ENCODE data around the gene ZBTB7B. TPM values are rescaled to one million over a fixed set of nuclear protein-coding genes. Genes with fewer than 3 reads are reported as not detected.
A peak's percentile ranks its signal among the peaks of the same experiment; 100 is the strongest.

ZBTB7B gene
- total RNA-seq, 1 donor = 15.5 TPM

GRCh38 chr1:155009742-155010141, 7.1 kb downstream of the ZBTB7B start:
- DNase-seq (ENCODE audit: low read depth) = no peak
- H3K4me3 ChIP-seq (ENCODE audit: low read depth, low read length) = no peak overlapping the region
- TF ChIP-seq CTCF (IDR thresholded peaks at IDR 0.05; ENCODE audit: insufficient read depth, low read depth, low read length) = no peak

GRCh38 chr1:155010211-155010918, 7.8 kb downstream of the ZBTB7B start:
- no peak for DNase-seq (ENCODE audit: low read depth)
- H3K4me3 ChIP-seq (ENCODE audit: low read depth, low read length) = no peak overlapping the region
- no peak for TF ChIP-seq CTCF (IDR thresholded peaks at IDR 0.05; ENCODE audit: insufficient read depth, low read depth, low read length)

GRCh38 chr1:155011004-155011416, 8.4 kb downstream of the ZBTB7B start:
- TF ChIP-seq CTCF (IDR thresholded peaks at IDR 0.05; ENCODE audit: insufficient read depth, low read depth, low read length) = no peak
- DNase-seq (ENCODE audit: low read depth) = no peak
- H3K4me3 ChIP-seq (ENCODE audit: low read depth, low read length) = no peak overlapping the region

- DNase-seq (ENCODE audit: low read depth) = no peak
- no peak for TF ChIP-seq CTCF (IDR thresholded peaks at IDR 0.05; ENCODE audit: insufficient read depth, low read depth, low read length)
These were observed 8.9 kb downstream of the ZBTB7B start for GRCh38 chr1:155011437-155012025.

GRCh38 chr1:155012026-155012546, 9.5 kb downstream of the ZBTB7B start:
- peak; percentile 86 for DNase-seq (ENCODE audit: low read depth)
- no peak overlapping the region for H3K4me3 ChIP-seq (ENCODE audit: low read depth, low read length)
- no peak for TF ChIP-seq CTCF (IDR thresholded peaks at IDR 0.05; ENCODE audit: insufficient read depth, low read depth, low read length)

More at GRCh38 chr1:155011437-155012025, 8.9 kb downstream of the ZBTB7B start:
- H3K4me3 ChIP-seq (ENCODE audit: low read depth, low read length) = no peak overlapping the region

GRCh38 chr1:155012776-155013602, 10.4 kb downstream of the ZBTB7B start:
- H3K4me3 ChIP-seq (ENCODE audit: low read depth, low read length) = no peak overlapping the region
- DNase-seq (ENCODE audit: low read depth) = no peak
- no peak for TF ChIP-seq CTCF (IDR thresholded peaks at IDR 0.05; ENCODE audit: insufficient read depth, low read depth, low read length)

Measured in fibroblast of villous mesenchyme (primary cell).